Naive thymus-derived CD8-positive, alpha-beta T cell (primary cell): Measurements from ENCODE around the gene AOPEP. TPM values are rescaled to one million over a fixed set of nuclear protein-coding genes. Genes with fewer than 3 reads are reported as not detected.

Source experiments
- ATAC-seq, 2 donors: fragments of 150-1000 bp; cut with Tn5 transposase in 1 of 2; sonication (Bioruptor Pico), chemical (Tn5 transposase) in 1 of 2; 1 replicate in 1 of 2; 2 replicates in 1 of 2; pipeline ENCODE4 v1.10.0; 2021; ENCODE audit warnings: mild to moderate bottlenecking in 2 of 2, moderate library complexity in 2 of 2
- POLR2A ChIA-PET: fragments of 350-600 bp; sonication (Branson Sonifier 250); formaldehyde crosslinking; loops from one replicate; lab custom pipeline; 2021; ENCODE audit warnings: antibody characterized with exemption; lab: Charles Lee
- DNase-seq, 10 donors: peaks; one replicate each; pipeline versions ENCODE4 v3.0.0 to v3.0.0-alpha.2; 2020 to 2022
- H3K27ac Mint-ChIP-seq, 10 donors: one replicate each; pipeline ENCODE4 v1.8.0; 2020 to 2022; ENCODE audit warnings: mild to moderate bottlenecking in 10 of 10, mixed read lengths in 10 of 10, moderate library complexity in 4 of 10, inconsistent platforms in 1 of 10
- H3K27me3 Mint-ChIP-seq, 5 donors: one replicate each; pipeline ENCODE4 v1.8.0; 2021 to 2022; ENCODE audit warnings: mixed read lengths in 5 of 5
- H3K36me3 Mint-ChIP-seq, 3 donors: one replicate each; pipeline ENCODE4 v1.8.0; 2020 to 2022; ENCODE audit warnings: mixed read lengths in 3 of 3, mild to moderate bottlenecking in 2 of 3, inconsistent platforms in 1 of 3
- H3K4me1 Mint-ChIP-seq, 4 donors: one replicate each; pipeline ENCODE4 v1.8.0; 2021 to 2022; ENCODE audit warnings: mixed read lengths in 4 of 4
- H3K4me3 Mint-ChIP-seq, 10 donors: one replicate each; pipeline ENCODE4 v1.8.0; 2020 to 2022; ENCODE audit warnings: mild to moderate bottlenecking in 10 of 10, mixed read lengths in 10 of 10, moderate library complexity in 6 of 10, inconsistent platforms in 1 of 10
- H3K9me3 Mint-ChIP-seq, 9 donors: one replicate each; pipeline ENCODE4 v1.8.0; 2020 to 2022; ENCODE audit warnings: mixed read lengths in 9 of 9, mild to moderate bottlenecking in 3 of 9, inconsistent platforms in 1 of 9, moderate library complexity in 1 of 9
- polyA plus RNA-seq, 3 donors: library from polyadenylated mRNA; unstranded; fragments of 300-500 nt; fragmentation: Illumina TruSeq; gene quantifications; one replicate each; pipeline ENCODE4 v1.2.3, GENCODE V29; 2021
- total RNA-seq, 8 experiments: library from RNA in 2 of 8; stranded (reverse) in 2 of 8; gene quantifications; one replicate each; pipeline ENCODE4 v1.2.3 and lab custom pipeline; 2021 to 2026

The AOPEP gene
- total and polyA plus RNA-seq, 5 experiments from 2014 or later: 4.3 to 10.8 (median 7.4) TPM

GRCh38 chr9:95127249-95128176 lies 401.0 kb downstream of the AOPEP start:
- Mint-ChIP-seq H3K9me3 (no peaks in the 10 kb centered on the region), H3K27me3 (no peaks in the 10 kb centered on the region), H3K4me1 (peaks cover 3 to 6% (median 5%) of the 10 kb centered on the region in 4 donors), H3K36me3 (peaks cover 0 to 15% (median 8%) of the 10 kb centered on the region in 3 donors), H3K4me3 (peak overlapping the region in 2 of 10 donors; percentile 10 to 34), H3K27ac (peak overlapping the region in 1 of 10 donors; percentile 11)
- ATAC-seq (peak; percentile 79 to 90), DNase-seq (peak; percentile 34 to 82 (median 58))
- POLR2A ChIA-PET: no interaction called here

- no peak overlapping the region for H3K4me3 Mint-ChIP-seq
- no peaks in the 10 kb centered on the region for H3K9me3 Mint-ChIP-seq
- POLR2A ChIA-PET: no interaction called here
- DNase-seq (no peak), ATAC-seq (no peak)
- H3K4me1 Mint-ChIP-seq: peaks cover 3 to 6% (median 5%) of the 10 kb centered on the region in 4 donors
- no peaks in the 10 kb centered on the region for H3K27me3 Mint-ChIP-seq
- no peak overlapping the region for H3K27ac Mint-ChIP-seq
- peaks cover 0 to 15% (median 8%) of the 10 kb centered on the region in 3 donors for H3K36me3 Mint-ChIP-seq
Observed at GRCh38 chr9:95128177-95128524, 401.7 kb downstream of the AOPEP start.

GRCh38 chr9:95129476-95130291 lies 403.2 kb downstream of the AOPEP start:
- H3K4me3 Mint-ChIP-seq: no peak overlapping the region
- no peaks in the 10 kb centered on the region for H3K9me3 Mint-ChIP-seq
- DNase-seq (no peak), ATAC-seq (no peak)
- H3K4me1 Mint-ChIP-seq: peaks cover 3 to 6% (median 5%) of the 10 kb centered on the region in 4 donors
- POLR2A ChIA-PET: no interaction called here
- H3K27ac Mint-ChIP-seq: peak overlapping the region in 1 of 10 donors; percentile 17
- H3K36me3 Mint-ChIP-seq: peaks cover 4 to 14% (median 7%) of the 10 kb centered on the region in 3 donors
- no peaks in the 10 kb centered on the region for H3K27me3 Mint-ChIP-seq

- POLR2A ChIA-PET: interaction anchor here (0.6 kb wide), 1 partner anchor 25 kb away, joined by 4 read pairs; no protein-coding TSS in a partner anchor
- DNase-seq: no peak
- Mint-ChIP-seq H3K4me1 (peaks cover 3 to 6% (median 5%) of the 10 kb centered on the region in 4 donors), H3K27me3 (no peaks in the 10 kb centered on the region), H3K4me3 (no peak overlapping the region), H3K36me3 (peaks cover 9 to 13% (median 10%) of the 10 kb centered on the region in 3 donors), H3K27ac (no peak overlapping the region), H3K9me3 (no peaks in the 10 kb centered on the region)
- no peak for ATAC-seq
Observed at GRCh38 chr9:95130484-95130883, 404.0 kb downstream of the AOPEP start.

- Mint-ChIP-seq H3K9me3 (no peaks in the 10 kb centered on the region), H3K36me3 (peaks cover 9 to 13% (median 10%) of the 10 kb centered on the region in 3 donors), H3K27ac (peak overlapping the region in 2 of 10 donors; percentile 15 to 38), H3K4me1 (peaks cover 3 to 6% (median 5%) of the 10 kb centered on the region in 4 donors), H3K4me3 (no peak overlapping the region), H3K27me3 (no peaks in the 10 kb centered on the region)
- DNase-seq (peak; percentile 4 to 65 (median 32)), ATAC-seq (peak in 1 of 2 donors; percentile 39)
- POLR2A ChIA-PET: interaction anchor here (0.6 kb wide), 1 partner anchor 24 kb away, joined by 4 read pairs; no protein-coding TSS in a partner anchor
Observed at GRCh38 chr9:95131023-95131943, 404.8 kb downstream of the AOPEP start.

GRCh38 chr9:95132366-95133324 lies 406.1 kb downstream of the AOPEP start:
- ATAC-seq (no peak), DNase-seq (no peak)
- H3K27ac Mint-ChIP-seq: no peak overlapping the region
- POLR2A ChIA-PET: no interaction called here
- H3K4me1 Mint-ChIP-seq: peaks cover 2 to 6% (median 3%) of the 10 kb centered on the region in 4 donors
- no peak overlapping the region for H3K4me3 Mint-ChIP-seq
- no peaks in the 10 kb centered on the region for H3K27me3 Mint-ChIP-seq
- H3K9me3 Mint-ChIP-seq: no peaks in the 10 kb centered on the region
- H3K36me3 Mint-ChIP-seq: peaks cover 10 to 16% (median 11%) of the 10 kb centered on the region in 3 donors

GRCh38 chr9:95133325-95133705 lies 406.8 kb downstream of the AOPEP start:
- H3K27me3 Mint-ChIP-seq: no peaks in the 10 kb centered on the region
- H3K4me3 Mint-ChIP-seq: no peak overlapping the region
- H3K27ac Mint-ChIP-seq: no peak overlapping the region
- peaks cover 10 to 19% (median 13%) of the 10 kb centered on the region in 3 donors for H3K36me3 Mint-ChIP-seq
- H3K9me3 Mint-ChIP-seq: no peaks in the 10 kb centered on the region
- POLR2A ChIA-PET: no interaction called here
- DNase-seq (no peak), ATAC-seq (no peak)
- H3K4me1 Mint-ChIP-seq: peaks cover 0 to 6% (median 3%) of the 10 kb centered on the region in 4 donors

GRCh38 chr9:95134457-95134881 lies 408.0 kb downstream of the AOPEP start:
- no peak for ATAC-seq
- Mint-ChIP-seq H3K9me3 (no peaks in the 10 kb centered on the region), H3K27ac (no peak overlapping the region), H3K4me3 (no peak overlapping the region), H3K4me1 (peaks cover 0 to 6% (median 3%) of the 10 kb centered on the region in 4 donors), H3K36me3 (peaks cover 10 to 23% (median 15%) of the 10 kb centered on the region in 3 donors), H3K27me3 (no peaks in the 10 kb centered on the region)
- POLR2A ChIA-PET: no interaction called here
- DNase-seq: no peak

GRCh38 chr9:95135756-95136155 lies 409.3 kb downstream of the AOPEP start:
- H3K27me3 Mint-ChIP-seq: no peaks in the 10 kb centered on the region
- peaks cover 10 to 23% (median 15%) of the 10 kb centered on the region in 3 donors for H3K36me3 Mint-ChIP-seq
- DNase-seq (no peak), ATAC-seq (no peak)
- no peaks in the 10 kb centered on the region for H3K9me3 Mint-ChIP-seq
- POLR2A ChIA-PET: no interaction called here
- peaks cover 0 to 6% (median 3%) of the 10 kb centered on the region in 4 donors for H3K4me1 Mint-ChIP-seq
- no peak overlapping the region for H3K4me3 Mint-ChIP-seq
- H3K27ac Mint-ChIP-seq: no peak overlapping the region
